ENCODE results near the gene LAG3.
A peak's percentile ranks its signal among the peaks of the same experiment; 100 is the strongest.

LAG3 gene

DNA sequence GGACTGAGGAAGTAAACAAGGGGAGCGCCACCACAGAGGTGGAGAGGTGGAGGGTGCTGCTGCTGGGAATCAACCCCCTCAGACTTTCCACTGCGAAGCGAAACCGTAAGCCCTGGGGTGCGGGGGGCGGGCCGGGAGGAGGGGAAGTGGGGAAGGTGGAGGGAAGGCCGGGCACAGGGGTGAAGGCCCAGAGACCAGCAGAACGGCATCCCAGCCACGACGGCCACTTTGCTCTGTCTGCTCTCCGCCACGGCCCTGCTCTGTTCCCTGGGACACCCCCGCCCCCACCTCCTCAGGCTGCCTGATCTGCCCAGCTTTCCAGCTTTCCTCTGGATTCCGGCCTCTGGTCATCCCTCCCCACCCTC is at the start of gene LAG3:
Gene LAG3, plus strand, starts transcription at position 190 of the 365 bp plus-strand sequence. CDS start 333 bp downstream, outside the sequence.
- no peak for TF ChIP-seq CTCF (IDR thresholded peaks at IDR 0.05; ENCODE audit: control insufficient read depth, extremely low read depth, insufficient read depth)
- no peak for DNase-seq (ENCODE audit: low read depth)
- no peak within 1 kb of the TSS for H3K4me3 ChIP-seq (ENCODE audit: low read depth, low read length)

DNA sequence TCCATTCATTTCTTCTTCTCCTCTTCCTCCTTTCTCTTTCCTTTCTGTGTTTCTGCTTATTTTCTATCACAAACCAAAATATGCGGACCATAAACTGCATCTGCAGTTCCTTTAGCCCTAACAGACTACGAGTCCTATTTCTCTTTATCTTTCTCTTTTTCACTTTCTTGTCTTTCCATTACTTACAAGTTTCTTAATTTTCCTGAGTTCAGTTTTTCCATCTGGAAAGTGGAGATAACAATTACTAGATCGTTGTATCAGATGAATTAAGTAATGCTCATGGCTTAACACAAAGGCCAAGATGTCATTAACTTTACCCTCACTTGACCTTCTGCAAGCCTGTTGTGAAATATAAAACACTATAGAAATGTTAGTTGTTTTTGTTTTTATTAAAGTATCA is 49.5 kb upstream of the LAG3 start:
- peak overlapping the region; percentile 70 for H3K4me3 ChIP-seq (ENCODE audit: low read depth, low read length)
- DNase-seq (ENCODE audit: low read depth), result no peak
- TF ChIP-seq CTCF (IDR thresholded peaks at IDR 0.05; ENCODE audit: control insufficient read depth, extremely low read depth, insufficient read depth), result no peak

DNA sequence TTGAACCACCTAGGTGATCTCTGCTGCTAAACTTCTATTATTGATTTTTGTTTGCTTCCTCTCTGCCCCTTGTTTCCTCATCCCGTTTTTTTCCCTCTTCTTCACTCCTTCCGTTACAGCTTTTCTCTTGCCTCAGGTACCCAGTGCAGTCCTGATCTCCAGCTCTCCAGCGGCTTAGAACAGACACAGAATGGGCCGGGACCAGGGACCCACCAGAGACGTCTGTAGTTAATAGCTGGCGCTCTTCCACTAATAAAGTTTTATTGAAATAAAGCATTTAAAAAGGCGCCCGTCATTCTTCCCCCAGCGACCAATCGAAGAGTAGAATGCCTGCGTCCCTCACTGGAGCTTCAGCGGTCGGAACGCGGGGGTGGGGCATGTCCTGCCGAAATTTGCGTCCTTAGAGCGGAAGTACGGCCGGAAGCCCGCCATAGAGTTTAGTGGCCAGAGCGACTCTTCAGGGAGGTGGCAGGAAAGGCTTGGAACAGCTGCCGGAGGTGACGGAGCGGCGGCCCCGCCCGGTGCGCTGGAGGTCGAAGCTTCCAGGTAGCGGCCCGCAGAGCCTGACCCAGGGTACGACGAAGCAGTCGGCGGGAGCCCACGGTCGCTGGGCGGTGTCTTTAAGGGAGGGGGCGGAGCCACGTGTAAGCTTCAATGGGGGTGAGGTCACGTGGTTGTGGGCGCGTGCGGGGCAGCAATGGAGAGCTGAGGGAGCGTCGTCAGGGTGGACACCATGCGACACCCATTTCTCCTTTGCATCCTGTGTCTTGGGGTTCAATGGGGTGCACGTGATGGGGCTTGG is 48.5 kb upstream of the LAG3 start, which contains the start of gene COPS7A:
Gene COPS7A, plus strand, starts transcription at position 440 of the 802 bp plus-strand sequence. CDS start 611 bp downstream, outside the sequence.
- H3K4me3 ChIP-seq (ENCODE audit: low read depth, low read length), result peak within 1 kb of the TSS; percentile 70
- TF ChIP-seq CTCF (IDR thresholded peaks at IDR 0.05; ENCODE audit: control insufficient read depth, extremely low read depth, insufficient read depth), result peak; percentile 34; the same call in 1 of the 2 replicates

DNA sequence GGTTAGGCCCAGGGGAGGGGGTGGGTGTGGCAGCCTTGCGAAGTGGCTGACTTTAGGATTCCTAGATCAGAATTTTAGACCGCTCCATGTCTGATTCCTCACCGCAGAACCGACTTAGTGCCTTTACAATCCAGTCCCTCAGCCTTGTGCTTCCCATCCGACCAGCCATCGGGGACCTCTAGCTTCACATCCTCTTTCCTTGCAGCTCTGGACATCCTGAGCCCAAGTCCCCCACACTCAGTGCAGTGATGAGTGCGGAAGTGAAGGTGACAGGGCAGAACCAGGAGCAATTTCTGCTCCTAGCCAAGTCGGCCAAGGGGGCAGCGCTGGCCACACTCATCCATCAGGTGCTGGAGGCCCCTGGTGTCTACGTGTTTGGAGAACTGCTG is 47.9 kb upstream of the LAG3 start:
- H3K4me3 ChIP-seq (ENCODE audit: low read depth, low read length), result peak overlapping the region; percentile 70
- TF ChIP-seq CTCF (IDR thresholded peaks at IDR 0.05; ENCODE audit: control insufficient read depth, extremely low read depth, insufficient read depth), result no peak
- DNase-seq (ENCODE audit: low read depth), result no peak

More for the DNA sequence above, 48.5 kb upstream of the LAG3 start, which contains the start of gene COPS7A:
- DNase-seq (ENCODE audit: low read depth), result peak; percentile 99

DNA sequence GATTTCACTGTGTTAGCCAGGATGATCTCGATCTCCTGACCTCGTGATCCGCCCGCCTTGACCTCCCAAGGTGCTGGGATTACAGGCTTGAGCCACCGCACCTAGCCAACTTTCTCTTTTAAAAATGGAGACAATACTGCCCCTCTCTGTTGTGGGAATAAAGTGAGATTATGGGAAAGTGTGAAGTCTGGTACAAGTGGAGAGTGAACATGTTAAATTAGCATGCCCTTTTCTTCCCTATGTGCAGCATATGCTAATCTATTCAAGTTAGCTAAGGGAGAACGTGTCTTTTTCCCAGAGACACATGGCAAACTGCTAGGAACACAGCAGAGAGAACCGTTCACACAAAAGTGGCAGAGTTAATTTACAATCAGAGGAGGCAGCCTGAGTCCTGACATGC is 47.0 kb upstream of the LAG3 start:
- no peak overlapping the region for H3K4me3 ChIP-seq (ENCODE audit: low read depth, low read length)
- no peak for DNase-seq (ENCODE audit: low read depth)
- no peak for TF ChIP-seq CTCF (IDR thresholded peaks at IDR 0.05; ENCODE audit: control insufficient read depth, extremely low read depth, insufficient read depth)

GRCh38 chr12:6729186-6729585 is 43.1 kb upstream of the LAG3 start:
- TF ChIP-seq CTCF (IDR thresholded peaks at IDR 0.05; ENCODE audit: control insufficient read depth, extremely low read depth, insufficient read depth), result no peak

More at GRCh38 chr12:6729186-6729585, 43.1 kb upstream of the LAG3 start:
- DNase-seq (ENCODE audit: low read depth), result no peak
- no peak overlapping the region for H3K4me3 ChIP-seq (ENCODE audit: low read depth, low read length)

Measured in LNCaP clone FGC (cell line).